Fibroblast of upper back skin (primary cell): ENCODE data around the gene STXBP1.
A peak's percentile ranks its signal among the peaks of the same experiment; 100 is the strongest.

ENCODE experiments used
- DNase-seq: peaks from one replicate; pipeline ENCODE4 v3.0.0-alpha.2; 2013

Gene STXBP1

GRCh38 chr9:127694890-127695720 is 83.0 kb downstream of the STXBP1 start:
- DNase-seq, result peak; percentile 68

GRCh38 chr9:127697575-127697974 is 85.5 kb downstream of the STXBP1 start:
- no peak for DNase-seq

GRCh38 chr9:127698386-127698785 is 86.3 kb downstream of the STXBP1 start:
- DNase-seq, result no peak

GRCh38 chr9:127698985-127699670 is 87.1 kb downstream of the STXBP1 start:
- peak; percentile 97 for DNase-seq

GRCh38 chr9:127700140-127700539 is 88.1 kb downstream of the STXBP1 start:
- no peak for DNase-seq

- no peak for DNase-seq
Measured at GRCh38 chr9:127700594-127701255, 88.6 kb downstream of the STXBP1 start.

GRCh38 chr9:127703289-127703946 is 91.3 kb downstream of the STXBP1 start:
- no peak for DNase-seq

- no peak for DNase-seq
Measured at GRCh38 chr9:127705577-127706379, 93.7 kb downstream of the STXBP1 start.

- no peak for DNase-seq
Measured at GRCh38 chr9:127706836-127707241, 94.8 kb downstream of the STXBP1 start, which contains the start of gene CFAP157. TSS of gene CFAP157 (plus strand) at chr9:127706988. CDS start at chr9:127707032, 44 bp downstream.

- DNase-seq, result no peak
Measured at GRCh38 chr9:127707766-127708165, 95.7 kb downstream of the STXBP1 start.

GRCh38 chr9:127708952-127709587 is 97.0 kb downstream of the STXBP1 start:
- no peak for DNase-seq

GRCh38 chr9:127710204-127710783 is 98.2 kb downstream of the STXBP1 start:
- no peak for DNase-seq

- no peak for DNase-seq
Measured at GRCh38 chr9:127711226-127711701, 99.2 kb downstream of the STXBP1 start.

GRCh38 chr9:127711831-127712274 is 99.8 kb downstream of the STXBP1 start:
- DNase-seq, result no peak

- DNase-seq, result no peak
Measured at GRCh38 chr9:127712371-127712770, 100.3 kb downstream of the STXBP1 start.

- DNase-seq, result no peak
Measured at GRCh38 chr9:127712867-127713266, 100.8 kb downstream of the STXBP1 start.

- no peak for DNase-seq
Measured at GRCh38 chr9:127714020-127714750, 102.1 kb downstream of the STXBP1 start.

- no peak for DNase-seq
Measured at GRCh38 chr9:127714951-127715469, 102.9 kb downstream of the STXBP1 start.

- DNase-seq, result peak; percentile 94
Measured at GRCh38 chr9:127715470-127716337, 103.6 kb downstream of the STXBP1 start, which contains the start of the genes PTRH1 and TTC16. TSS of gene PTRH1 (minus strand) at chr9:127715663. CDS start at chr9:127715639, 24 bp downstream. TSS of gene TTC16 (plus strand) at chr9:127716079. CDS start at chr9:127716146, 67 bp downstream.
